SW 1271 (cell line): Measurements from ENCODE around the gene NRP2.

Source experiments
- DNase-seq, 2 experiments: peaks; one replicate each; lab custom pipeline; 2025; lab: John Stamatoyannopoulos, UW

Gene NRP2

GRCh38 chr2:205712508-205712907 lies 30.2 kb downstream of the NRP2 start:
- DNase-seq, result no peak

- no peak for DNase-seq
These were observed 30.8 kb downstream of the NRP2 start for GRCh38 chr2:205713086-205713485.

- no peak for DNase-seq
These were observed 31.9 kb downstream of the NRP2 start for GRCh38 chr2:205714058-205714776.

GRCh38 chr2:205714789-205715720 lies 32.8 kb downstream of the NRP2 start:
- DNase-seq, result no peak

- DNase-seq, result no peak
These were observed 33.7 kb downstream of the NRP2 start for GRCh38 chr2:205715831-205716525.

GRCh38 chr2:205717175-205717846 lies 35.0 kb downstream of the NRP2 start:
- no peak for DNase-seq

- no peak for DNase-seq
These were observed 35.7 kb downstream of the NRP2 start for GRCh38 chr2:205717999-205718398.

GRCh38 chr2:205719847-205720246 lies 37.5 kb downstream of the NRP2 start:
- no peak for DNase-seq

GRCh38 chr2:205720451-205720902 lies 38.2 kb downstream of the NRP2 start:
- no peak for DNase-seq

GRCh38 chr2:205721057-205721449 lies 38.8 kb downstream of the NRP2 start:
- DNase-seq, result no peak

- DNase-seq, result no peak
These were observed 40.1 kb downstream of the NRP2 start for GRCh38 chr2:205722283-205722918.

GRCh38 chr2:205723179-205723578 lies 40.9 kb downstream of the NRP2 start:
- no peak for DNase-seq

- DNase-seq, result no peak
These were observed 42.8 kb downstream of the NRP2 start for GRCh38 chr2:205725059-205725458.

GRCh38 chr2:205726506-205726905 lies 44.2 kb downstream of the NRP2 start:
- DNase-seq, result no peak

- DNase-seq, result no peak
These were observed 44.9 kb downstream of the NRP2 start for GRCh38 chr2:205727174-205727573.

- DNase-seq, result no peak
These were observed 46.1 kb downstream of the NRP2 start for GRCh38 chr2:205728366-205728765.

- DNase-seq, result no peak
These were observed 47.9 kb downstream of the NRP2 start for GRCh38 chr2:205730191-205730590.

GRCh38 chr2:205730701-205731582 lies 48.6 kb downstream of the NRP2 start:
- no peak for DNase-seq

- no peak for DNase-seq
These were observed 49.3 kb downstream of the NRP2 start for GRCh38 chr2:205731583-205731981.

- no peak for DNase-seq
These were observed 50.0 kb downstream of the NRP2 start for GRCh38 chr2:205732314-205732713.
